GM23338 (cell line): ENCODE results near the gene TFAP2A. TPM values are rescaled to one million over a fixed set of nuclear protein-coding genes. Genes with fewer than 3 reads are reported as not detected.

Experiments used
- ATAC-seq: fragments of 200-7000 bp; cut with Tn5 transposase; 3 replicates; pipeline ENCODE4 v1.9.1; 2020
- DNase-seq: peaks from one replicate; pipeline ENCODE4 v3.0.0-alpha.2; 2015; ENCODE audit warnings: low spot score
- H2AFZ ChIP-seq: fragments of 200-600 bp; sonication (generic); 2 replicates; pipeline ENCODE4 v1.8.0; 2016; ENCODE audit warnings: antibody characterized with exemption, mild to moderate bottlenecking, moderate library complexity
- H3F3A ChIP-seq: fragments of 200-600 bp; sonication (generic); replicated peaks from 2 replicates; pipeline ENCODE4 v1.8.0; 2017; ENCODE audit warnings: antibody characterized with exemption, mixed run types, low read depth
- H3K27ac ChIP-seq: fragments of 200-600 bp; sonication (generic); 2 replicates; pipeline ENCODE4 v1.6.1; 2016; ENCODE audit warnings: low read depth
- H3K27me3 ChIP-seq: fragments of 200-600 bp; sonication (generic); 2 replicates; pipeline ENCODE4 v1.8.0; 2016; ENCODE audit warnings: mild to moderate bottlenecking, mixed run types, moderate library complexity; ENCODE audit not compliant: insufficient read depth
- H3K36me3 ChIP-seq: fragments of 200-600 bp; sonication (generic); 2 replicates; pipeline ENCODE4 v1.8.0; 2016; ENCODE audit warnings: mild to moderate bottlenecking; ENCODE audit not compliant: insufficient read depth
- H3K4me1 ChIP-seq: fragments of 200-600 bp; sonication (generic); 2 replicates; pipeline ENCODE4 v1.8.0; 2016; ENCODE audit warnings: mild to moderate bottlenecking, moderate library complexity; ENCODE audit not compliant: insufficient read depth
- H3K4me2 ChIP-seq: fragments of 200-600 bp; sonication (generic); 2 replicates; pipeline ENCODE4 v1.7.1; 2017; ENCODE audit warnings: mixed run types
- H3K4me3 ChIP-seq: fragments of 200-600 bp; sonication (generic); 2 replicates; pipeline ENCODE4 v1.6.1; 2016; ENCODE audit warnings: mixed run types
- H3K79me2 ChIP-seq: fragments of 200-600 bp; sonication (generic); replicated peaks from 2 replicates; pipeline ENCODE4 v1.8.0; 2017; ENCODE audit warnings: mild to moderate bottlenecking; ENCODE audit not compliant: insufficient read depth
- H3K9me2 ChIP-seq: fragments of 200-600 bp; sonication (generic); 2 replicates; pipeline ENCODE4 v1.8.0; 2017; ENCODE audit not compliant: insufficient read depth
- H4K20me1 ChIP-seq: fragments of 200-600 bp; sonication (generic); replicated peaks from 2 replicates; pipeline ENCODE4 v1.8.0; 2017; ENCODE audit warnings: mild to moderate bottlenecking; ENCODE audit not compliant: insufficient read depth
- H3K27ac Mint-ChIP-seq: 2 replicates; pipeline ENCODE4 v1.8.0; 2020; ENCODE audit warnings: inconsistent platforms, mild to moderate bottlenecking, moderate library complexity, mixed read lengths
- H3K27me3 Mint-ChIP-seq: 3 replicates; pipeline ENCODE4 v1.8.0; 2022; ENCODE audit warnings: low read depth, mild to moderate bottlenecking, moderate library complexity, mixed read lengths, inconsistent platforms; ENCODE audit not compliant: insufficient read depth, poor library complexity
- H3K36me3 Mint-ChIP-seq: 3 replicates; pipeline ENCODE4 v1.8.0; 2021; ENCODE audit warnings: low read depth, mild to moderate bottlenecking, inconsistent platforms, moderate library complexity, mixed read lengths
- H3K4me1 Mint-ChIP-seq: 3 replicates; pipeline ENCODE4 v1.8.0; 2020; ENCODE audit warnings: mild to moderate bottlenecking, inconsistent platforms, mixed read lengths
- H3K4me3 Mint-ChIP-seq: 3 replicates; pipeline ENCODE4 v1.8.0; 2021; ENCODE audit warnings: moderate library complexity, mild to moderate bottlenecking, inconsistent platforms, mixed read lengths
- H3K9me3 Mint-ChIP-seq: 3 replicates; pipeline ENCODE4 v1.8.0; 2020; ENCODE audit warnings: moderate library complexity, mild to moderate bottlenecking, inconsistent platforms, mixed read lengths
- EZH2 ChIP-seq: fragments of 200-600 bp; sonication (generic); IDR thresholded peaks from one replicate; pipeline ENCODE4 v1.8.0; 2017; ENCODE audit warnings: antibody characterized with exemption, mild to moderate bottlenecking, low read depth; ENCODE audit not compliant: unreplicated experiment
- EZH2phosphoT487 ChIP-seq: fragments of 200-600 bp; sonication (generic); IDR thresholded peaks from one replicate; pipeline ENCODE4 v1.8.1; 2018; ENCODE audit warnings: antibody characterized with exemption; ENCODE audit not compliant: unreplicated experiment
- NANOG ChIP-seq: IDR thresholded peaks from 2 replicates; pipeline ENCODE4 v1.6.1; 2016; ENCODE audit warnings: antibody characterized with exemption, borderline replicate concordance
- STAT1 ChIP-seq: IDR thresholded peaks from one replicate; pipeline ENCODE4 v1.6.1; 2016; ENCODE audit warnings: antibody characterized with exemption; ENCODE audit not compliant: unreplicated experiment
- ZNF114 ChIP-seq: fragments of 250-450 bp; sonication (Bioruptor Pico); IDR thresholded peaks from 2 replicates; pipeline ENCODE4 v1.5.0; 2020; ENCODE audit warnings: mild to moderate bottlenecking, moderate library complexity
- ZNF331 ChIP-seq: fragments of 250-450 bp; sonication (Bioruptor Pico); IDR thresholded peaks from 2 replicates; pipeline ENCODE4 v1.5.0; 2020; ENCODE audit warnings: low read depth, mild to moderate bottlenecking, moderate library complexity
- polyA plus RNA-seq: library from polyadenylated mRNA; unstranded; fragments of >200 nt; fragmentation: Nextera tagmentation; extraction: Ambion mirVana; gene quantifications from 2 replicates; pipeline ENCODE4 v1.2.1, GENCODE V29; 2016
- total RNA-seq: library from RNA; depleted of rRNA; stranded (reverse); fragments of >200 nt; shearing (Covaris generic); gene quantifications from 2 replicates; pipeline ENCODE4 v1.2.3, GENCODE V29; 2014
- TF ChIP-seq, protein P1 (sequence below), 2 experiments: fragments of 200-600 bp in 1 of 2; sonication (generic) in 1 of 2; conservative IDR thresholded peaks; 2 replicates each; pipeline versions ENCODE4 v1.5.1 to v1.6.1; 2016 to 2017; ENCODE audit warnings: antibody characterized with exemption in 2 of 2, low read depth in 2 of 2, mild to moderate bottlenecking in 2 of 2, moderate library complexity in 1 of 2
- TF ChIP-seq, protein P2 (sequence below): fragments of 250-450 bp; sonication (Bioruptor Pico); IDR thresholded peaks from 2 replicates; pipeline ENCODE4 v1.5.0; 2020; ENCODE audit warnings: mild to moderate bottlenecking, moderate library complexity

Gene TFAP2A
- total and polyA plus RNA-seq, 2 experiments from 2014 or later, result not detected

DNA sequence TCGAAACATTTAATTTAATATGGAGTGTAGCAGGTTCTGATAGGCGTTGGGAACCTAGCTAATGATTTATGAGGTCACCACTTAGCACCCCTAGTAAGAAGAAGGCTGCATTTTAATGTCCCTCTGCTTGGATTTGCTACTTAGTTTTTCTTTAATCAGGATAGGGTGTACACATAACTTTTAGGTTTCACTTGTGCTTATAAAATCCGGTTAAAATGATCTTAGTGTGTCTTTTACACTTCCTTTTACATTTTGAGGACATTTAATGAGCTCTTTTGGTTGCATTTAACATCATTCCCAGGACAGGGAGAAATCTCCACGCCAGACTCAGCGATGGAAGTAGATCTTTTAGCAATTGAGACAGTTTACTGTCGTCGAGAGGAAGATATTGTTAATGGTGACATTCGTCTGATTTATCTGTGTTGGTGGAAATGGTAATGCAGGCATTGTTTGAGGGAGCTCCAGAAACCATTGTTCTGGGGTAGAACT, 5.6 kb downstream of the TFAP2A start (continued):
- TF ChIP-seq, protein P1, sequence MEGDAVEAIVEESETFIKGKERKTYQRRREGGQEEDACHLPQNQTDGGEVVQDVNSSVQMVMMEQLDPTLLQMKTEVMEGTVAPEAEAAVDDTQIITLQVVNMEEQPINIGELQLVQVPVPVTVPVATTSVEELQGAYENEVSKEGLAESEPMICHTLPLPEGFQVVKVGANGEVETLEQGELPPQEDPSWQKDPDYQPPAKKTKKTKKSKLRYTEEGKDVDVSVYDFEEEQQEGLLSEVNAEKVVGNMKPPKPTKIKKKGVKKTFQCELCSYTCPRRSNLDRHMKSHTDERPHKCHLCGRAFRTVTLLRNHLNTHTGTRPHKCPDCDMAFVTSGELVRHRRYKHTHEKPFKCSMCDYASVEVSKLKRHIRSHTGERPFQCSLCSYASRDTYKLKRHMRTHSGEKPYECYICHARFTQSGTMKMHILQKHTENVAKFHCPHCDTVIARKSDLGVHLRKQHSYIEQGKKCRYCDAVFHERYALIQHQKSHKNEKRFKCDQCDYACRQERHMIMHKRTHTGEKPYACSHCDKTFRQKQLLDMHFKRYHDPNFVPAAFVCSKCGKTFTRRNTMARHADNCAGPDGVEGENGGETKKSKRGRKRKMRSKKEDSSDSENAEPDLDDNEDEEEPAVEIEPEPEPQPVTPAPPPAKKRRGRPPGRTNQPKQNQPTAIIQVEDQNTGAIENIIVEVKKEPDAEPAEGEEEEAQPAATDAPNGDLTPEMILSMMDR (conservative IDR thresholded peaks at IDR 0.05; ENCODE audit: low read depth in 2 of 2), result no peak
- TF ChIP-seq STAT1, result no peak
- TF ChIP-seq EZH2, result no peak
- TF ChIP-seq ZNF114 (CRISPR knock-in tag), result no peak

DNA sequence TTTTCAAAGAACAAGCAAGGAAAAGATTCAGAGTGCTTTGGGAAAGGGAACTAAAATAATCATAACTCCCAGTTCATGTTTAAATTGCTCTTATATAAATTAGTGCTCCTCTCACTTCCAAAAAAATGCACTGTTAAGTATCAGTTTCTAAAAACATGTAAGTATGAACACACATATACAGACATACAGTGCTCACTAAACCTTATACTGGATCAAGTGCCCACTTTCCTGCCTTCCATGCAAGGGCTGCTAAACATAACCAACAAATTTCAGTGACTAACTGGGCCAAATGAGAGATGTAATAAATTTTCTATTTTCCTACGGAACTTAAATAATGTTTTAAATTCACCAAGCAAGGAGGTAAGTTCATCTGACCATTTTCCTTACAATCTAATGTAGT, 6.4 kb downstream of the TFAP2A start:
- Mint-ChIP-seq H3K36me3 (0 out of 3 replicates have a peak, but pooled peaks cover 3% of the 10 kb centered on the region), H3K4me1 (peaks cover 69% of the 10 kb centered on the region), H3K27ac (no peak overlapping the region), H3K27me3 (peaks cover 92% of the 10 kb centered on the region), H3K4me3 (no peak overlapping the region), H3K9me3 (peaks cover 10% of the 10 kb centered on the region; the same call in 2 of the 3 replicates)
- Histone ChIP-seq H3K4me1 (peaks cover 65% of the 10 kb centered on the region), H3K4me2 (peak overlapping the region; percentile 54), H3K9me2 (no peaks in the 10 kb centered on the region), H3K79me2 (no peaks in the 10 kb centered on the region), H3F3A (peaks cover 25% of the 10 kb centered on the region), H3K36me3 (no peaks in the 10 kb centered on the region), H4K20me1 (0 out of 2 replicates have a peak, but pooled peaks cover 2% of the 10 kb centered on the region), H2AFZ (no peak overlapping the region), H3K27ac (no peak overlapping the region), H3K4me3 (no peak overlapping the region), H3K27me3 (peaks cover 89% of the 10 kb centered on the region)
- ATAC-seq (no peak), DNase-seq (no peak)
- TF ChIP-seq ZNF331 (no peak), NANOG (no peak), EZH2phosphoT487 (no peak)
- TF ChIP-seq, protein P2, sequence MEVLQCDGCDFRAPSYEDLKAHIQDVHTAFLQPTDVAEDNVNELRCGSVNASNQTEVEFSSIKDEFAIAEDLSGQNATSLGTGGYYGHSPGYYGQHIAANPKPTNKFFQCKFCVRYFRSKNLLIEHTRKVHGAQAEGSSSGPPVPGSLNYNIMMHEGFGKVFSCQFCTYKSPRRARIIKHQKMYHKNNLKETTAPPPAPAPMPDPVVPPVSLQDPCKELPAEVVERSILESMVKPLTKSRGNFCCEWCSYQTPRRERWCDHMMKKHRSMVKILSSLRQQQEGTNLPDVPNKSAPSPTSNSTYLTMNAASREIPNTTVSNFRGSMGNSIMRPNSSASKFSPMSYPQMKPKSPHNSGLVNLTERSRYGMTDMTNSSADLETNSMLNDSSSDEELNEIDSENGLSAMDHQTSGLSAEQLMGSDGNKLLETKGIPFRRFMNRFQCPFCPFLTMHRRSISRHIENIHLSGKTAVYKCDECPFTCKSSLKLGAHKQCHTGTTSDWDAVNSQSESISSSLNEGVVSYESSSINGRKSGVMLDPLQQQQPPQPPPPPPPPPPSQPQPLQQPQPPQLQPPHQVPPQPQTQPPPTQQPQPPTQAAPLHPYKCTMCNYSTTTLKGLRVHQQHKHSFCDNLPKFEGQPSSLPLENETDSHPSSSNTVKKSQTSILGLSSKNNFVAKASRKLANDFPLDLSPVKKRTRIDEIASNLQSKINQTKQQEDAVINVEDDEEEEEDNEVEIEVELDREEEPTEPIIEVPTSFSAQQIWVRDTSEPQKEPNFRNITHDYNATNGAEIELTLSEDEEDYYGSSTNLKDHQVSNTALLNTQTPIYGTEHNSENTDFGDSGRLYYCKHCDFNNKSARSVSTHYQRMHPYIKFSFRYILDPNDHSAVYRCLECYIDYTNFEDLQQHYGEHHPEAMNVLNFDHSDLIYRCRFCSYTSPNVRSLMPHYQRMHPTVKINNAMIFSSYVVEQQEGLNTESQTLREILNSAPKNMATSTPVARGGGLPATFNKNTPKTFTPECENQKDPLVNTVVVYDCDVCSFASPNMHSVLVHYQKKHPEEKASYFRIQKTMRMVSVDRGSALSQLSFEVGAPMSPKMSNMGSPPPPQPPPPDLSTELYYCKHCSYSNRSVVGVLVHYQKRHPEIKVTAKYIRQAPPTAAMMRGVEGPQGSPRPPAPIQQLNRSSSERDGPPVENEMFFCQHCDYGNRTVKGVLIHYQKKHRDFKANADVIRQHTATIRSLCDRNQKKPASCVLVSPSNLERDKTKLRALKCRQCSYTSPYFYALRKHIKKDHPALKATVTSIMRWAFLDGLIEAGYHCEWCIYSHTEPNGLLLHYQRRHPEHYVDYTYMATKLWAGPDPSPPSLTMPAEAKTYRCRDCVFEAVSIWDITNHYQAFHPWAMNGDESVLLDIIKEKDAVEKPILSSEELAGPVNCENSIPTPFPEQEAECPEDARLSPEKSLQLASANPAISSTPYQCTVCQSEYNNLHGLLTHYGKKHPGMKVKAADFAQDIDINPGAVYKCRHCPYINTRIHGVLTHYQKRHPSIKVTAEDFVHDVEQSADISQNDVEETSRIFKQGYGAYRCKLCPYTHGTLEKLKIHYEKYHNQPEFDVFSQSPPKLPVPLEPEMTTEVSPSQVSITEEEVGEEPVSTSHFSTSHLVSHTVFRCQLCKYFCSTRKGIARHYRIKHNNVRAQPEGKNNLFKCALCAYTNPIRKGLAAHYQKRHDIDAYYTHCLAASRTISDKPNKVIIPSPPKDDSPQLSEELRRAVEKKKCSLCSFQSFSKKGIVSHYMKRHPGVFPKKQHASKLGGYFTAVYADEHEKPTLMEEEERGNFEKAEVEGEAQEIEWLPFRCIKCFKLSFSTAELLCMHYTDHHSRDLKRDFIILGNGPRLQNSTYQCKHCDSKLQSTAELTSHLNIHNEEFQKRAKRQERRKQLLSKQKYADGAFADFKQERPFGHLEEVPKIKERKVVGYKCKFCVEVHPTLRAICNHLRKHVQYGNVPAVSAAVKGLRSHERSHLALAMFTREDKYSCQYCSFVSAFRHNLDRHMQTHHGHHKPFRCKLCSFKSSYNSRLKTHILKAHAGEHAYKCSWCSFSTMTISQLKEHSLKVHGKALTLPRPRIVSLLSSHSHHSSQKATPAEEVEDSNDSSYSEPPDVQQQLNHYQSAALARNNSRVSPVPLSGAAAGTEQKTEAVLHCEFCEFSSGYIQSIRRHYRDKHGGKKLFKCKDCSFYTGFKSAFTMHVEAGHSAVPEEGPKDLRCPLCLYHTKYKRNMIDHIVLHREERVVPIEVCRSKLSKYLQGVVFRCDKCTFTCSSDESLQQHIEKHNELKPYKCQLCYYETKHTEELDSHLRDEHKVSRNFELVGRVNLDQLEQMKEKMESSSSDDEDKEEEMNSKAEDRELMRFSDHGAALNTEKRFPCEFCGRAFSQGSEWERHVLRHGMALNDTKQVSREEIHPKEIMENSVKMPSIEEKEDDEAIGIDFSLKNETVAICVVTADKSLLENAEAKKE (CRISPR knock-in tag), result no peak
